Endometrium (tissue), 2 donors: ENCODE results near the gene PPFIA1.

Experiments
- FAIRE-seq: peaks from 2 replicates; lab custom pipeline; 2012; peaks lifted over from hg19 to GRCh38; lab: Jason Lieb, UNC
- donor health status: control.
- donor health status: control.

PPFIA1 gene

GRCh38 chr11:70433526-70433925 lies 163.0 kb downstream of the PPFIA1 start:
- no peak for FAIRE-seq
